Smooth muscle cell (in vitro differentiated cells): ENCODE results near the gene SLC52A3. TPM values are rescaled to one million over a fixed set of nuclear protein-coding genes. Genes with fewer than 3 reads are reported as not detected.

Experiments used
- DNase-seq: peaks from one replicate; lab custom pipeline; 2025; ENCODE audit not compliant: unreplicated experiment; lab: John Stamatoyannopoulos, UW
- H2AFZ ChIP-seq: fragments of 200-600 bp; sonication (generic); 2 replicates; pipeline ENCODE4 v1.6.0; 2016; ENCODE audit warnings: antibody characterized with exemption, low read depth, mild to moderate bottlenecking
- H3F3A ChIP-seq: fragments of 200-600 bp; sonication (generic); 2 replicates; pipeline ENCODE4 v1.6.0; 2017; ENCODE audit warnings: antibody characterized with exemption, low read depth
- H3K27ac ChIP-seq: fragments of 200-600 bp; sonication (generic); 2 replicates; pipeline ENCODE4 v1.5.1; 2016; ENCODE audit warnings: low read depth, mild to moderate bottlenecking
- H3K27me3 ChIP-seq: fragments of 200-600 bp; sonication (generic); 2 replicates; pipeline ENCODE4 v1.6.1; 2016; ENCODE audit warnings: low read depth, mild to moderate bottlenecking
- H3K36me3 ChIP-seq: fragments of 200-600 bp; sonication (generic); 2 replicates; pipeline ENCODE4 v1.5.1; 2016; ENCODE audit warnings: low read depth
- H3K4me1 ChIP-seq: fragments of 200-600 bp; sonication (generic); 2 replicates; pipeline ENCODE4 v1.5.1; 2016; ENCODE audit warnings: low read depth
- H3K4me2 ChIP-seq: fragments of 200-600 bp; sonication (generic); 2 replicates; pipeline ENCODE4 v1.6.0; 2016; ENCODE audit warnings: mild to moderate bottlenecking
- H3K4me3 ChIP-seq: fragments of 200-600 bp; sonication (generic); 2 replicates; pipeline ENCODE4 v1.5.1; 2016; ENCODE audit warnings: mild to moderate bottlenecking
- H3K79me2 ChIP-seq: fragments of 200-600 bp; sonication (generic); 2 replicates; pipeline ENCODE4 v1.6.0; 2016; ENCODE audit warnings: low read depth, mild to moderate bottlenecking
- H3K9ac ChIP-seq: fragments of 200-600 bp; sonication (generic); 2 replicates; pipeline ENCODE4 v1.6.0; 2016; ENCODE audit warnings: low read depth
- H3K9me3 ChIP-seq: fragments of 200-600 bp; sonication (generic); replicated peaks from 2 replicates; pipeline ENCODE4 v1.5.1; 2016; ENCODE audit warnings: low read depth
- H4K20me1 ChIP-seq: fragments of 200-600 bp; sonication (generic); 2 replicates; pipeline ENCODE4 v1.6.0; 2016; ENCODE audit warnings: low read depth
- CTCF ChIP-seq: fragments of 200-600 bp; sonication (generic); IDR thresholded peaks from 2 replicates; pipeline ENCODE4 v1.5.1; 2017; ENCODE audit warnings: borderline replicate concordance, mild to moderate bottlenecking, antibody characterized with exemption; ENCODE audit not compliant: insufficient read depth, poor library complexity, severe bottlenecking
- WGBS: methylation state at CpG from one replicate; pipeline ENCODE4 v1.1.7; 2016; ENCODE audit warnings: low lambda C conversion rate; 5-methylcytosine and 5-hydroxymethylcytosine counted together
- polyA plus RNA-seq: library from polyadenylated mRNA; unstranded; fragments of >200 nt; fragmentation: Nextera tagmentation; extraction: Ambion mirVana; gene quantifications from 2 replicates; pipeline ENCODE4 v1.2.1, GENCODE V29; 2016
- total RNA-seq: library from RNA; depleted of rRNA; stranded (reverse); fragments of >200 nt; gene quantifications from 2 replicates; pipeline ENCODE4 v1.2.3, GENCODE V29; 2014

SLC52A3 gene
- total and polyA plus RNA-seq, 2 experiments from 2014 or later: 0.36 TPM; not detected in 1

GRCh38 chr20:755941-756340 is 12.4 kb downstream of the SLC52A3 start:
- no peak overlapping the region for H3K4me3 ChIP-seq
- H3K36me3 ChIP-seq: no peaks in the 10 kb centered on the region
- H3K27ac ChIP-seq: no peak overlapping the region
- no peaks in the 10 kb centered on the region for H4K20me1 ChIP-seq
- H3K9ac ChIP-seq: no peak overlapping the region
- no peaks in the 10 kb centered on the region for H3K9me3 ChIP-seq
- TF ChIP-seq CTCF: no peak
- H2AFZ ChIP-seq: no peak overlapping the region
- no peaks in the 10 kb centered on the region for H3K4me1 ChIP-seq
- WGBS: 80% methylated on average over 6 of the region's 6 CpGs
- DNase-seq: no peak
- no peaks in the 10 kb centered on the region for H3F3A ChIP-seq
- H3K27me3 ChIP-seq: peaks cover 26% of the 10 kb centered on the region
- H3K4me2 ChIP-seq: no peak overlapping the region
- H3K79me2 ChIP-seq: no peaks in the 10 kb centered on the region

DNA sequence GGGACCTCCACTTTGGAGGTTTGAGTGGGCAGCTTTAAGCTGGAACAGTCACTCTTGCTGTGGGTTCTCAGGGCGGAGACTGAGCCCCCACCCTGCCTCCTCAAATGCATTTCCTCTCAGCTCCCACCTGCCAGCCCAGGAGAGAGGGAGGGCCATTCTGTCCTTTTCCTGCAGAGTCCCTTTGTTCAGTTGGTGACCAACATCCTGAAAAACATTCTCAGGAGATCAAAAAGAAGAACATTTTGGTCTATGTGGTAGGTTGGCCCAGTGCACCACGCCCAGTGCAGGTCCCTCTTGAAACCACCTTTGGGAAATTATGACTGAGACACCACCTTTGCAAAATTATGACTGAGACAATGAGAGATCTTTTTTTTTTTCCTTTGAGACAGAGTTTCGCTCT is 13.4 kb downstream of the SLC52A3 start:
- TF ChIP-seq CTCF: no peak
- Histone ChIP-seq H2AFZ (no peak overlapping the region), H3K4me1 (no peaks in the 10 kb centered on the region), H3K9me3 (no peaks in the 10 kb centered on the region), H3K9ac (no peak overlapping the region), H3K4me3 (no peak overlapping the region), H4K20me1 (no peaks in the 10 kb centered on the region), H3K27ac (no peak overlapping the region), H3K27me3 (peaks cover 19% of the 10 kb centered on the region), H3F3A (no peaks in the 10 kb centered on the region), H3K4me2 (no peak overlapping the region), H3K79me2 (no peaks in the 10 kb centered on the region), H3K36me3 (no peaks in the 10 kb centered on the region)
- no peak for DNase-seq
- WGBS: 93% methylated on average over 3 of the region's 3 CpGs

DNA sequence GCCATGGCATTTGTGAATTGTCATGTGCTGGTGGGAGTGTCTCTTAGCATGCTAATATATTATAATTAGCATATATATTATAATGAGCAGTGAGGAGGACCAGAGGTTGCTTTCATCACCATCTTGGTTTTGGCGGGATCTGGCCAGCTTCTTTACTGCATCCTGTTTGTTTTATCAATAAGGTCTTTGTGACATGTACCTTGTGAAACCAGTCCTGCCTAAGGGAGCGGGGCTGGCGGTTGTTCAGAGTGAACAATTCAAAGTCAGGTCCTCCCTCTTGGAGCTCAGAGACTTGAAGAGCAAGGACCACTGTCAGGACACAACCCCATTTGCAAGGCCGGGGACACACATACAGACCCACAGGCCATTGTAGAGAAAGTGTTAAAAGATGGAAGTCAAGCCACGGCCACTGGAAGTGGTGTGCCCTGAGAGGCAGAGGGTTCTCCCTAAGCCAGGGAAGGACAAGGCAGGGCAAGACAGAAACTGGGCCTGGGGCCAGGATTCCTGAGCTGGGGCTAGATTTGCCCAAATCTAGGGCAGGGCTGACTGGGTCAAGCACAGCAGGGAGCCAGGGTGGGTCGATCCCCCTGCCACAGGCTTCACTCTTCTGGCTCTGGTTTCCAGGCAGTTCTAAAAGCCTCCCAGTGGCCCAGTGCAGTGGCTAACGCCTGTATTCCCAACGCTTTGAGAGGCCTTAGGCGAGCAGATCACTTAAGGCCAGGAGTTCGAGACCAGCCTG is 14.2 kb downstream of the SLC52A3 start:
- no peak overlapping the region for H3K4me2 ChIP-seq
- no peaks in the 10 kb centered on the region for H3K79me2 ChIP-seq
- H2AFZ ChIP-seq: no peak overlapping the region
- H3K27ac ChIP-seq: no peak overlapping the region
- H3K36me3 ChIP-seq: no peaks in the 10 kb centered on the region
- H3F3A ChIP-seq: no peaks in the 10 kb centered on the region
- TF ChIP-seq CTCF: no peak
- no peaks in the 10 kb centered on the region for H4K20me1 ChIP-seq
- H3K27me3 ChIP-seq: peaks cover 11% of the 10 kb centered on the region
- no peak for DNase-seq
- H3K4me1 ChIP-seq: no peaks in the 10 kb centered on the region
- WGBS: 87% methylated on average over 9 of the region's 10 CpGs
- H3K9me3 ChIP-seq: no peaks in the 10 kb centered on the region
- no peak overlapping the region for H3K4me3 ChIP-seq
- no peak overlapping the region for H3K9ac ChIP-seq

DNA sequence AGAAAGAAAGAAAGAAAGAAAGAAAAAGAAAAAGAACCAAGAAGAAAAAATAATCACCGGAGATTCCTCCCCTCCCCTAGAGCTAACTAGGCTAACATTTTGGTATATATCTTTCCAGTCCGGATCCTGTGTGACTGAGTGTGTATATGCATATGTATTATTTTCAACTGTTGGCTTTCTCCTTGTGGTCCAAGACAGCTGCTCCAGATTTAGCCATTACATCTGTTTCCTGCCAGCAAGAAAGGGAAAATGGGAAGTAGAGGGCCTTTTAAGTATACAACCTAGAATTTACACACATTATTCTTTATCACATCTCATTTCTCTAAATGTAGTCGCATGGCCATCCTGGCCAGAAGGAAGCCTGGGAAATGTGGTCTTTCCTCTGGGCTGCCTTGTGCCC is 15.2 kb downstream of the SLC52A3 start:
- Histone ChIP-seq H3K4me3 (no peak overlapping the region), H4K20me1 (no peaks in the 10 kb centered on the region), H3K27me3 (peaks cover 7% of the 10 kb centered on the region), H3K27ac (no peak overlapping the region), H3F3A (no peaks in the 10 kb centered on the region), H3K36me3 (no peaks in the 10 kb centered on the region), H3K4me1 (no peaks in the 10 kb centered on the region), H2AFZ (no peak overlapping the region), H3K9me3 (no peaks in the 10 kb centered on the region), H3K4me2 (no peak overlapping the region), H3K9ac (no peak overlapping the region), H3K79me2 (no peaks in the 10 kb centered on the region)
- WGBS: 85% methylated on average over 3 of the region's 3 CpGs
- TF ChIP-seq CTCF: no peak
- no peak for DNase-seq
